Liver (tissue), 2 donors: ENCODE measurements around the gene SYNGR3.

Experiments
- YY1 ChIP-seq: IDR thresholded peaks from 2 replicates; pipeline ENCODE4 v1.6.1; 2016; ENCODE audit warnings: antibody characterized with exemption, mild to moderate bottlenecking
- TF ChIP-seq, protein P1 (sequence below): fragments of 150-350 bp; IDR thresholded peaks from 2 replicates; pipeline ENCODE4 v1.5.1; 2017; ENCODE audit warnings: improper control_type of control experiment, low read depth, low read length; ENCODE audit not compliant: missing input control
- donor health status: healthy.

DNA sequence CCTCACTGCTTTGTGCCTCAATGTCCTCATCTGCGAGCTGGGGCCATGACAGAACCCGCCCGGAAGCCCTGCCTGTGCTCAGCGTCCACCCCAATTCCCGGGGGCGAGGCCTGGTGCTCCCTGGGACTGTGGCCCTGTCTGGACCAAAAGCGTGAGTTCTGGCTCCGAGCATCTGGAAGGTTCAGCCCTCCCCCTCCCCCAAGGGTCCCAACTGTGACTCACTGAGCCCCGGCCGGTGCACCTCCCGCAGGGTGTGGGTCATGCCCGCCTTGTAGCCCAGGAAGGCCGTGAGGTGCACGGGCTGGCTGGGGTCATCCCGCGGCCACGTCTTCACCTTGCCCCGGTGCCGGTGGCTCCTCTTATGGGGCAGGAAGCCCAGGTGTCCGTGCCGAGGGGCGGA is 36.0 kb upstream of the SYNGR3 start:
- no peak for TF ChIP-seq YY1
- TF ChIP-seq, protein P1, sequence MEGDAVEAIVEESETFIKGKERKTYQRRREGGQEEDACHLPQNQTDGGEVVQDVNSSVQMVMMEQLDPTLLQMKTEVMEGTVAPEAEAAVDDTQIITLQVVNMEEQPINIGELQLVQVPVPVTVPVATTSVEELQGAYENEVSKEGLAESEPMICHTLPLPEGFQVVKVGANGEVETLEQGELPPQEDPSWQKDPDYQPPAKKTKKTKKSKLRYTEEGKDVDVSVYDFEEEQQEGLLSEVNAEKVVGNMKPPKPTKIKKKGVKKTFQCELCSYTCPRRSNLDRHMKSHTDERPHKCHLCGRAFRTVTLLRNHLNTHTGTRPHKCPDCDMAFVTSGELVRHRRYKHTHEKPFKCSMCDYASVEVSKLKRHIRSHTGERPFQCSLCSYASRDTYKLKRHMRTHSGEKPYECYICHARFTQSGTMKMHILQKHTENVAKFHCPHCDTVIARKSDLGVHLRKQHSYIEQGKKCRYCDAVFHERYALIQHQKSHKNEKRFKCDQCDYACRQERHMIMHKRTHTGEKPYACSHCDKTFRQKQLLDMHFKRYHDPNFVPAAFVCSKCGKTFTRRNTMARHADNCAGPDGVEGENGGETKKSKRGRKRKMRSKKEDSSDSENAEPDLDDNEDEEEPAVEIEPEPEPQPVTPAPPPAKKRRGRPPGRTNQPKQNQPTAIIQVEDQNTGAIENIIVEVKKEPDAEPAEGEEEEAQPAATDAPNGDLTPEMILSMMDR: no peak
